ENCODE data around the gene TLE1. TPM values are rescaled to one million over a fixed set of nuclear protein-coding genes. Genes with fewer than 3 reads are reported as not detected.

Gene TLE1
- total RNA-seq, 1 experiment from 2014 or later: 17.3 TPM

DNA sequence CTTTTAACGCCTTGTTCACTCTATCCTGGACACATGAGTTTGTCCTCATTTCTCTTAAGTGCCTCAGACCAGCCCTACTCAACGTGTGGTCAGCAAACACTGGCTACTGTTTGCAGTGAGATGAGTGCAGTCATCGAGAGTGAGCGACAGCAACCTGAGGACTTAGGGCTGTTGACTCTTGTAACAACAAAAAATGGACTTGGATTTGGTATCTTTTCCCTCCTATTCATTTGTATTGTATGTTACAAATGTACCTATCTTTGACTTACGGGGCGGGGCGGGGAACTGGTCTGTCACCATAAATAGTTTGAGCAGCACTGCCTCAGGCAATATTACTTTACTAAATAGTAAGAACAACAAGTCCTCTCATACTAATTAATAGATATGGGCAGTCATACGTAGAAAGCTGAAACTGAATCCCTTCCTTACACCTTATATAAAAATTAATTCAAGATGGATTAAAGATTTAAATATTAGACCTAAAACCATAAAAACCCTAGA is 84.1 kb downstream of the TLE1 start:
- Histone ChIP-seq H3K27me3 (ENCODE audit: insufficient read depth, low read length) (no peaks in the 10 kb centered on the region), H3K4me3 (replicated peaks in 1 of 2; ENCODE audit: low read depth in 1 of 2, low read length in 2 of 2) (no peak overlapping the region), H3K79me2 (ENCODE audit: insufficient read depth, low read length) (no peaks in the 10 kb centered on the region), H3K36me3 (ENCODE audit: control insufficient read depth in 1 of 2, insufficient read depth in 2 of 2, low read length in 2 of 2) (no peaks in the 10 kb centered on the region; a peak in 1 of 4 replicates), H2AFZ (ENCODE audit: low read depth, low read length, poor library complexity, severe bottlenecking) (no peak overlapping the region), H3K9me2 (ENCODE audit: insufficient read depth) (no peaks in the 10 kb centered on the region), H3K27ac (ENCODE audit: low read depth, low read length) (no peak overlapping the region), H3K4me1 (ENCODE audit: control insufficient read depth in 1 of 2, insufficient read depth in 2 of 2, low read length in 2 of 2) (0 out of 4 replicates have a peak, but pooled peaks cover 0 to 4% of the 10 kb centered on the region in 2 experiments), H4K20me1 (ENCODE audit: insufficient read depth) (no peaks in the 10 kb centered on the region), H3K9me3 (ENCODE audit: control insufficient read depth in 1 of 2, insufficient read depth in 1 of 2, low read depth in 1 of 2, low read length in 2 of 2) (no peaks in the 10 kb centered on the region), H3K9ac (ENCODE audit: low read length) (no peak overlapping the region), H3K4me2 (ENCODE audit: low read length) (no peak overlapping the region)
- ATAC-seq (no peak), DNase-seq (ENCODE audit: low read depth, low spot score) (no peak)
- RAD21 ChIA-PET (ENCODE audit: low non-redundant PET in 1 of 2, low total read pairs in 2 of 2, uncharacterized antibody in 2 of 2, unreplicated experiment in 2 of 2): no interaction called here
- no TSS peak for BruUV-seq (replicated peaks)
- TF ChIP-seq, protein P1, sequence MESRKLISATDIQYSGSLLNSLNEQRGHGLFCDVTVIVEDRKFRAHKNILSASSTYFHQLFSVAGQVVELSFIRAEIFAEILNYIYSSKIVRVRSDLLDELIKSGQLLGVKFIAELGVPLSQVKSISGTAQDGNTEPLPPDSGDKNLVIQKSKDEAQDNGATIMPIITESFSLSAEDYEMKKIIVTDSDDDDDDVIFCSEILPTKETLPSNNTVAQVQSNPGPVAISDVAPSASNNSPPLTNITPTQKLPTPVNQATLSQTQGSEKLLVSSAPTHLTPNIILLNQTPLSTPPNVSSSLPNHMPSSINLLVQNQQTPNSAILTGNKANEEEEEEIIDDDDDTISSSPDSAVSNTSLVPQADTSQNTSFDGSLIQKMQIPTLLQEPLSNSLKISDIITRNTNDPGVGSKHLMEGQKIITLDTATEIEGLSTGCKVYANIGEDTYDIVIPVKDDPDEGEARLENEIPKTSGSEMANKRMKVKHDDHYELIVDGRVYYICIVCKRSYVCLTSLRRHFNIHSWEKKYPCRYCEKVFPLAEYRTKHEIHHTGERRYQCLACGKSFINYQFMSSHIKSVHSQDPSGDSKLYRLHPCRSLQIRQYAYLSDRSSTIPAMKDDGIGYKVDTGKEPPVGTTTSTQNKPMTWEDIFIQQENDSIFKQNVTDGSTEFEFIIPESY (IDR thresholded peaks at IDR 0.05; ENCODE audit: extremely low read depth, insufficient replicate concordance, low read length): no peak
- TF ChIP-seq ZFX (IDR thresholded peaks at IDR 0.05) (no peak), SP1 (IDR thresholded peaks at IDR 0.05; ENCODE audit: low read depth) (no peak), YY1 (IDR thresholded peaks at IDR 0.05; ENCODE audit: extremely low read depth, insufficient replicate concordance, low read depth, low read length) (no peak), JUND (IDR thresholded peaks at IDR 0.05) (no peak), POLR2AphosphoS5 (IDR thresholded peaks at IDR 0.05; ENCODE audit: low read depth, low read length) (no peak), CBX3 (IDR thresholded peaks at IDR 0.05; ENCODE audit: low read depth) (no peak), EZH2phosphoT487 (IDR thresholded peaks at IDR 0.05; ENCODE audit: borderline replicate concordance) (no peak), POLR2A (IDR thresholded peaks at IDR 0.05; ENCODE audit: borderline replicate concordance, extremely low read depth, insufficient read depth, insufficient read length) (no peak)
- TF ChIP-seq, protein P2, sequence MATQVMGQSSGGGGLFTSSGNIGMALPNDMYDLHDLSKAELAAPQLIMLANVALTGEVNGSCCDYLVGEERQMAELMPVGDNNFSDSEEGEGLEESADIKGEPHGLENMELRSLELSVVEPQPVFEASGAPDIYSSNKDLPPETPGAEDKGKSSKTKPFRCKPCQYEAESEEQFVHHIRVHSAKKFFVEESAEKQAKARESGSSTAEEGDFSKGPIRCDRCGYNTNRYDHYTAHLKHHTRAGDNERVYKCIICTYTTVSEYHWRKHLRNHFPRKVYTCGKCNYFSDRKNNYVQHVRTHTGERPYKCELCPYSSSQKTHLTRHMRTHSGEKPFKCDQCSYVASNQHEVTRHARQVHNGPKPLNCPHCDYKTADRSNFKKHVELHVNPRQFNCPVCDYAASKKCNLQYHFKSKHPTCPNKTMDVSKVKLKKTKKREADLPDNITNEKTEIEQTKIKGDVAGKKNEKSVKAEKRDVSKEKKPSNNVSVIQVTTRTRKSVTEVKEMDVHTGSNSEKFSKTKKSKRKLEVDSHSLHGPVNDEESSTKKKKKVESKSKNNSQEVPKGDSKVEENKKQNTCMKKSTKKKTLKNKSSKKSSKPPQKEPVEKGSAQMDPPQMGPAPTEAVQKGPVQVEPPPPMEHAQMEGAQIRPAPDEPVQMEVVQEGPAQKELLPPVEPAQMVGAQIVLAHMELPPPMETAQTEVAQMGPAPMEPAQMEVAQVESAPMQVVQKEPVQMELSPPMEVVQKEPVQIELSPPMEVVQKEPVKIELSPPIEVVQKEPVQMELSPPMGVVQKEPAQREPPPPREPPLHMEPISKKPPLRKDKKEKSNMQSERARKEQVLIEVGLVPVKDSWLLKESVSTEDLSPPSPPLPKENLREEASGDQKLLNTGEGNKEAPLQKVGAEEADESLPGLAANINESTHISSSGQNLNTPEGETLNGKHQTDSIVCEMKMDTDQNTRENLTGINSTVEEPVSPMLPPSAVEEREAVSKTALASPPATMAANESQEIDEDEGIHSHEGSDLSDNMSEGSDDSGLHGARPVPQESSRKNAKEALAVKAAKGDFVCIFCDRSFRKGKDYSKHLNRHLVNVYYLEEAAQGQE (IDR thresholded peaks at IDR 0.05; ENCODE audit: low read depth): no peak
- intact Hi-C loops (cut with micrococcal nuclease): no loop called here
- POLR2A ChIA-PET: no interaction called here
- CTCF ChIA-PET: no interaction called here

Data from HCT116 (cell line).